Renal pelvis (tissue), 4 donors: ENCODE results near the gene NAGLU. TPM values are rescaled to one million over a fixed set of nuclear protein-coding genes. Genes with fewer than 3 reads are reported as not detected.
"Not testable (repeated sequence)": the region's sequence is repeated elsewhere in the genome, so short reads cannot be mapped to it uniquely, and the experiment has no call there.

Source experiments
- DNase-seq: peaks from one replicate; pipeline ENCODE4 v3.0.0-alpha.2; 2013
- polyA plus RNA-seq, 3 donors: library from polyadenylated mRNA; unstranded; fragments of 120-200 nt; gene quantifications; one replicate each; pipeline ENCODE4 v1.2.1, GENCODE V29; 2013; ENCODE audit not compliant: insufficient read length in 3 of 3

NAGLU gene
- polyA plus RNA-seq, 3 donors, result 27.3 to 29.5 (median 29.5) TPM

DNA sequence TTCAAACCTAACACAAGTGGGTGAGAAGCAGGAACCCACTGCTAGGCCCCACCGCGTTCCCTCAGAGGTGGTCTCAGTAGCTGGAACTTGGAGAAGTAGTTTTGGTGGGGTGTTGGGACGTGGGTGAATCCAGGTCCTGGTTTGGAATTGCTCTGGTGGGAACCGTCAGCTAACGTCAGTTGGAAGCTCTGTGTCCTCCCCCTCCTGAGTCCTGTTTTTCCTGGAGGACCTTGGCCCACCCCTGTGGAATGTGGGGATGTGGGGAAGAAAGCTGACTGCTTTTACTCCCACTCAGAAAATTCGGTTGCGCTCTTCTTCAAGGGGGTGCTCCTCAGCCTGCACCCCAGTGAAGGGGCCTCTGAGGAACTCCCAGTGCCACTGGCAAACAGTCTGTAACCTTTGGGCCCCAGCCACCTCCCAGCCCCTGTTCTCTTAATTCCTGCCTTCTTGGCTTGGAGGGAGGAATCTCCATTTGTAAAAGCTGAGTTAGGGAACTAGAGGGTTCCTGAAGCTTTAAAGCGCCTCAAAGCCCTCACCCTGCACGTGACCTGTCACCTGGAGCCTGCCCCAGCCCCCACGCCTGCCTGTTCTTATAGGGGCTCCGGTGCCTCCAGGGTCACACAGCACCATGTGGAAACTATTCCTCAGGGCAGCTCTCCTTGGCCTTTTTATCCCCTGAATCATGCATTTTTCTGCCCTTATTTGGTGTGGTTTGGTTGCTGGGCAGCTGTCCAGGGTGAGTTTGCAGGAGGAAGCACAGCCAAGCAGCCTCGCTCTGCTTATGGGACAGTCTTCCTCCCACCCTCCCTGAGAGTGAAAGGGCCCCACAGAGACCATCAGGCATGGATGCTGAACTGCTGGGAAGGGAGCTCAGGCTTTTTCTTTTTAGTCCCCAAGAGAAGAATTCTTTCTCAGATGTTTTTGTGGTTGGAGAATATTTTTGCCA is 16.2 kb upstream of the NAGLU start:
- DNase-seq, result peak; percentile 93

DNA sequence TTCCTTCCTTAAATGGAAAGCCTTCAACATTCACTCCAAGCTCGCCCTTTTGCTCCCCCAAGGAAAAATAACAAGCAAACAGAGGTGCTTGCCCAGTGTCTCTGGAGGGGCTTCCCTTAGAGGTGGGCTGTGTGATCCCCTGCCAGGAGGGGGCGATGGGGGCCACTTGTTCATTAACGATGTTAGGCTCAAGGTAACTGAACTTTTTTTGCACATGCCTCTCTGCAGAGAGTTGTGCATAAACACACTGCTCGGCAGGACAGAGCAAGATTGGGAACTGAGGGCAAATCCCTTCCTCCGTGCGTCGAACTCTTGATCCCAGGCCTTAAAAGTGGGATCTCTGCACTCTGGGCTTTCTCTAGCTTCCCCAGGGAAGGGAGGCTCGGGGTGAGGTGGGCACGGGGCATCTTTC is 15.5 kb upstream of the NAGLU start:
- no peak for DNase-seq

GRCh38 chr17:42521036-42521435 is 15.0 kb upstream of the NAGLU start:
- no peak for DNase-seq

- no peak for DNase-seq
Observed at GRCh38 chr17:42521666-42522262, 14.3 kb upstream of the NAGLU start.

DNA sequence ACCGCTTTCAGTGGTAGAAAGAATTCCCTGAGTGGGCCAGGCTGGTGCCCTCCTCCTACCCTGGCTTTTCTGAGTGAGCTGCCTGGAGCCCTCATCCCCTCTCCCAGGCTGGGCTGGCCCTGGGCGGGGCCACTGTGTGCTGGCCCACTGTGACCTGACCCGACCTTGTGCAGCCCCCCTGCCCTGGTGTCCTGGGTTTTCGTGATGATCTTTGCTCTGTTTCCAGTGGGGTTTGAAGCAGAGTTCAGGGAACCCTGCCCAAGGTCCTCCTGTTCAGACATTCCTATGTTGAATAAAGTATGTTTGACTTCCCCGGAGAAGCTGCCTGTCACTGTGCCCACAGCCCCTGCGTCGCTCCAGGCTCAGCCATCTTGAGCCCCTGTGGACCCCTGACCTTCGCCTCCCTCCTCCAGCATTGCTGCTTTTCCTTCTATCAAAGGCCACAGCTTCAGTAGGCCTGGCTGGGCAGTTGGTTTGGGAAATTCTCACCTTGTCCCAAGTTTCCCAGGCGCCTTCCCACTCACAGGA is 13.7 kb upstream of the NAGLU start:
- DNase-seq, result no peak

GRCh38 chr17:42522798-42523278 is 13.2 kb upstream of the NAGLU start:
- no peak for DNase-seq

- no peak for DNase-seq
Observed at GRCh38 chr17:42525221-42525620, 10.8 kb upstream of the NAGLU start.

DNA sequence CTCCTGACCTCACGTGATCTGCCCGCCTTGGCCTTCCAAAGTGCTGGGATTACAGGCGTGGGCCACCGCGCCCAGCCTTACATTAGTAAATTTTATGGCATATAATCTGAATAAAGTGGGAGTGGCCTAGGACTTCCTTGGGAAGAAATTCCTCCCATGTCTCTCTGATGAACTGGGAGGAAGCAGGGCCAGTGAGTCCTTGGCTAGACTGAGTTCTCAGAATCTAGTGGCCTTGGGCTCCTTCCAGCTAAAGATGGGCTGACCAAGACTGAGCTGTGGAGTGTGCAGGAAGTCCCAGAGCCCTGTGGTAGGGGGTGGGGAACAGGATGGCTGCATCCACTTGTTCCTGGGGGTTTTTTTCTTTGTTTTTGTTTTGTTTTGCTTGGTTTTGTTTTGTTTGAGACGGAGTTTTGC is 10.0 kb upstream of the NAGLU start:
- no peak for DNase-seq

- no peak for DNase-seq
Observed at GRCh38 chr17:42527932-42528331, 8.1 kb upstream of the NAGLU start.

- DNase-seq, result no peak
Observed at GRCh38 chr17:42529061-42529460, 7.0 kb upstream of the NAGLU start.

- no peak for DNase-seq
Observed at GRCh38 chr17:42530952-42531454, 5.0 kb upstream of the NAGLU start.

GRCh38 chr17:42531455-42532354 is 4.3 kb upstream of the NAGLU start:
- peak; percentile 51 for DNase-seq

GRCh38 chr17:42535155-42536047 is 640 bp upstream of the NAGLU start:
- no peak for DNase-seq

DNA sequence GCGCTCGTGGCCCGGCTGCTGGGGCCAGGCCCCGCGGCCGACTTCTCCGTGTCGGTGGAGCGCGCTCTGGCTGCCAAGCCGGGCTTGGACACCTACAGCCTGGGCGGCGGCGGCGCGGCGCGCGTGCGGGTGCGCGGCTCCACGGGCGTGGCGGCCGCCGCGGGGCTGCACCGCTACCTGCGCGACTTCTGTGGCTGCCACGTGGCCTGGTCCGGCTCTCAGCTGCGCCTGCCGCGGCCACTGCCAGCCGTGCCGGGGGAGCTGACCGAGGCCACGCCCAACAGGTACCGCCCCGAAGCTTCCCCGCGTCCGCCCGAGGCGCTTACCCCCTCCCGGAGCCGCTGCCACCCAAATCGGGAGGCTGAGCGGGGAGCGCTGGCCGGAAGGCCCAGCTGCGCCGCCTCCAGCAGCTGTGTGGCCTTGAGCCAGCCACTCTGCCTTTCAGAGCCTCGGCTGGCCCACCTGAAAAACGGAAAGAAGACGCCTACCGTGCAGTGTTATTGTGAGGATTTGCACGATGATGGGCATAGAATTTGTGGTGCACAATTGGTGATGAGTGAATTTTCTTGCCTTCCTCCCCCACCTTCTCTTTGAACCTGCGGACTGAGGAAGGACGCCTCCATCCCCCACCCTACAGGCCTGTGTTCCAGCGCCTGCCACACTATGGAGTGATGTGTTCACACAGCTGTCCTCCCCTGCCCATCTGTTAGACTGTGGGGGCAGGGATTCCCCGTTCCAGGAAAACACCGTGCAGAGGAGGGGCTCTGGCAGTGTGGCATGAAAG is 523 bp downstream of the NAGLU start:
- DNase-seq, result peak; percentile 62

- no peak for DNase-seq
Observed at GRCh38 chr17:42537156-42537805, 1.2 kb downstream of the NAGLU start.

DNA sequence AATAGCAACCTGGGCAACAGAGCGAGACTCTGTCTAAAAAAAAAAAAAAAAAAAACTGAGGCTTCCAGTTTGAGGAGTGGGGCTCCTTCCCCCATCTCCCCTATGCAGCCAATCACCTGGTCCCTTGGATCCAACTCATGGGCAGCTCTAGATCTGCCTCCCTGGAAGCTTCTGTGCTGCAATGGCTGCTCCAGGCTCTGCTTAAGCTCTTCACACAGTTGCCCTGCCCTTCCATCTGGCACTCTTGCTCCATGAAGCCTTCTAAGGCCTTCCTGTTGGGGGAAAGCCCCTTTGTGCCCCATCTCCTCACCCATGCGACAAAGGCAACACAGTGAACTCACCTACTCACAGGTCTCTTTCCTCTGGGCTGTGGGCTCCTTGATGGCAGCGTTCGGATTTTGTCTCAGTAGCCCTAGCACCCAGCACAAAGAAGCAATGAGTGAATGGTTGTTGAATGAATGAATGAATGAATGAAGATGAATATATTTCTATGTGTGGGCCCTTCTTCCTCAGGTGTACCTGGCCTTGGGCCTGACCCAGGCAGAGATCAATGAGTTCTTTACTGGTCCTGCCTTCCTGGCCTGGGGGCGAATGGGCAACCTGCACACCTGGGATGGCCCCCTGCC is 1.9 kb downstream of the NAGLU start:
- no peak for DNase-seq

DNA sequence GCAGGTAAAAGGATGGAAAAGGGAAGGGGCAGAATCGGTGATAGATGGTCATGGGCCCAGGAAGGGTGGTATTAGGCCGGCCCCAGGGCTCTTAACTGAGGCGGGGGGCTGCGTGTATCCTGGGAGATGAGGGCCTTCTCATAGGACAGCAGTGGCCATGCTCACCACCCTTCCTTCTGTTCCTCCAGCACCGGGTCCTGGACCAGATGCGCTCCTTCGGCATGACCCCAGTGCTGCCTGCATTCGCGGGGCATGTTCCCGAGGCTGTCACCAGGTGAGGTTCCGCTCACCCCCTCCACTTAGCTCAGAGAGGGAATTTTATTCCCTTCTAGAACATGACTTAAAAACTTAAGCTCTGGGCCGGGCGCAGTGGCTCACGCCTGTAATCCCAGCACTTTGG is 2.4 kb downstream of the NAGLU start:
- no peak for DNase-seq

GRCh38 chr17:42540558-42540957 is 4.5 kb downstream of the NAGLU start:
- not testable (repeated sequence) for DNase-seq
